Mesenchymal stem cell (in vitro differentiated cells and primary cell): ENCODE results near the gene RFXANK.

Experiments
- DNase-seq: peaks from one replicate; pipeline ENCODE4 v3.0.0-alpha.2; 2013
- H2AFZ ChIP-seq: one replicate; pipeline ENCODE4 v1.6.1; 2013; ENCODE audit warnings: low read depth, mild to moderate bottlenecking, control low read depth, inconsistent platforms, low read length, moderate library complexity
- H2AK5ac ChIP-seq: 2 replicates; pipeline ENCODE4 v1.6.1; 2013; ENCODE audit warnings: low read length, moderate library complexity, mild to moderate bottlenecking, inconsistent platforms; ENCODE audit not compliant: severe bottlenecking
- H2BK120ac ChIP-seq: one replicate; pipeline ENCODE4 v1.6.1; 2013; ENCODE audit warnings: low read depth, mild to moderate bottlenecking, inconsistent platforms, low read length, moderate library complexity
- H2BK12ac ChIP-seq, 2 experiments: one replicate each; pipeline ENCODE4 v1.6.1; 2013; ENCODE audit warnings: inconsistent platforms in 2 of 2, low read length in 2 of 2, mild to moderate bottlenecking in 2 of 2, moderate library complexity in 2 of 2, control low read depth in 1 of 2
- H2BK15ac ChIP-seq: one replicate; pipeline ENCODE4 v1.6.1; 2013; ENCODE audit warnings: mild to moderate bottlenecking, low read depth, inconsistent platforms; ENCODE audit not compliant: poor library complexity, severe bottlenecking
- H2BK5ac ChIP-seq: 2 replicates; pipeline ENCODE4 v1.6.1; 2013; ENCODE audit warnings: low read depth, mild to moderate bottlenecking, low read length, control low read depth, inconsistent platforms; ENCODE audit not compliant: poor library complexity, severe bottlenecking
- H3K14ac ChIP-seq, 2 experiments: one replicate each; pipeline ENCODE4 v1.6.1; 2013; ENCODE audit warnings: inconsistent platforms in 2 of 2, low read length in 2 of 2, control low read depth in 1 of 2, mild to moderate bottlenecking in 1 of 2, moderate library complexity in 1 of 2
- H3K18ac ChIP-seq, 2 experiments: one replicate each; pipeline ENCODE4 v1.6.1; 2013; ENCODE audit warnings: inconsistent platforms in 2 of 2, low read length in 2 of 2, control low read depth in 1 of 2, low read depth in 1 of 2, mild to moderate bottlenecking in 1 of 2
- H3K23ac ChIP-seq, 2 experiments: one replicate each; pipeline ENCODE4 v1.6.1; 2013; ENCODE audit warnings: inconsistent platforms in 2 of 2, low read length in 2 of 2, mild to moderate bottlenecking in 2 of 2, moderate library complexity in 2 of 2, control low read depth in 1 of 2
- H3K27ac ChIP-seq: 2 replicates; pipeline ENCODE4 v1.5.1; 2013; ENCODE audit warnings: mild to moderate bottlenecking, moderate library complexity, low read length, control low read depth, inconsistent platforms; ENCODE audit not compliant: poor library complexity, severe bottlenecking
- H3K27me3 ChIP-seq, 2 experiments: 2 replicates each; pipeline versions ENCODE4 v1.6.1 to v1.7.0; 2013; ENCODE audit warnings: low read length in 2 of 2, mild to moderate bottlenecking in 2 of 2, moderate library complexity in 2 of 2, control low read depth in 1 of 2, inconsistent platforms in 1 of 2; ENCODE audit not compliant: control insufficient read depth in 1 of 2, insufficient read depth in 1 of 2
- H3K36me3 ChIP-seq, 2 experiments: 2 replicates each; pipeline versions ENCODE4 v1.6.1 to v1.7.0; 2013; ENCODE audit warnings: low read length in 2 of 2, control low read depth in 1 of 2, inconsistent platforms in 1 of 2, low read depth in 1 of 2, mild to moderate bottlenecking in 1 of 2; ENCODE audit not compliant: insufficient read depth in 2 of 2, control insufficient read depth in 1 of 2
- H3K4ac ChIP-seq, 2 experiments: one replicate each; pipeline ENCODE4 v1.6.1; 2013; ENCODE audit warnings: inconsistent platforms in 2 of 2, low read length in 2 of 2, mild to moderate bottlenecking in 2 of 2, moderate library complexity in 2 of 2, control low read depth in 1 of 2, low read depth in 1 of 2
- H3K4me1 ChIP-seq: 2 replicates; pipeline ENCODE4 v1.6.1; 2013; ENCODE audit warnings: low read depth, low read length, control low read depth; ENCODE audit not compliant: control insufficient read depth, insufficient read depth
- H3K4me2 ChIP-seq: 2 replicates; pipeline ENCODE4 v1.6.1; 2013; ENCODE audit warnings: low read length, mild to moderate bottlenecking, inconsistent platforms; ENCODE audit not compliant: poor library complexity, severe bottlenecking
- H3K4me3 ChIP-seq, 2 experiments: 2 replicates each; pipeline versions ENCODE4 v1.5.1 to v1.7.0; 2013; ENCODE audit warnings: low read length in 2 of 2, mild to moderate bottlenecking in 2 of 2, control low read depth in 1 of 2, low read depth in 1 of 2; ENCODE audit not compliant: insufficient read depth in 1 of 2
- H3K79me1 ChIP-seq: replicated peaks from 2 replicates; pipeline ENCODE4 v1.6.1; 2013; ENCODE audit warnings: mild to moderate bottlenecking, control low read depth, low read length, inconsistent platforms; ENCODE audit not compliant: poor library complexity, severe bottlenecking
- H3K9ac ChIP-seq: 2 replicates; pipeline ENCODE4 v1.7.0; 2013; ENCODE audit warnings: mild to moderate bottlenecking, low read length, moderate library complexity
- H3K9me3 ChIP-seq: 2 replicates; pipeline ENCODE4 v1.7.0; 2013; ENCODE audit warnings: mild to moderate bottlenecking, low read length; ENCODE audit not compliant: control insufficient read depth
- H4K8ac ChIP-seq: one replicate; pipeline ENCODE4 v1.6.1; 2013; ENCODE audit warnings: inconsistent platforms, mild to moderate bottlenecking, low read length, moderate library complexity
- H4K91ac ChIP-seq: one replicate; pipeline ENCODE4 v1.6.1; 2013; ENCODE audit warnings: mild to moderate bottlenecking, low read length, inconsistent platforms
- WGBS: methylation state at CpG from one replicate; pipeline ENCODE4 v1.1.7; 2013; ENCODE audit warnings: mixed read lengths; 5-methylcytosine and 5-hydroxymethylcytosine counted together

The RFXANK gene

DNA sequence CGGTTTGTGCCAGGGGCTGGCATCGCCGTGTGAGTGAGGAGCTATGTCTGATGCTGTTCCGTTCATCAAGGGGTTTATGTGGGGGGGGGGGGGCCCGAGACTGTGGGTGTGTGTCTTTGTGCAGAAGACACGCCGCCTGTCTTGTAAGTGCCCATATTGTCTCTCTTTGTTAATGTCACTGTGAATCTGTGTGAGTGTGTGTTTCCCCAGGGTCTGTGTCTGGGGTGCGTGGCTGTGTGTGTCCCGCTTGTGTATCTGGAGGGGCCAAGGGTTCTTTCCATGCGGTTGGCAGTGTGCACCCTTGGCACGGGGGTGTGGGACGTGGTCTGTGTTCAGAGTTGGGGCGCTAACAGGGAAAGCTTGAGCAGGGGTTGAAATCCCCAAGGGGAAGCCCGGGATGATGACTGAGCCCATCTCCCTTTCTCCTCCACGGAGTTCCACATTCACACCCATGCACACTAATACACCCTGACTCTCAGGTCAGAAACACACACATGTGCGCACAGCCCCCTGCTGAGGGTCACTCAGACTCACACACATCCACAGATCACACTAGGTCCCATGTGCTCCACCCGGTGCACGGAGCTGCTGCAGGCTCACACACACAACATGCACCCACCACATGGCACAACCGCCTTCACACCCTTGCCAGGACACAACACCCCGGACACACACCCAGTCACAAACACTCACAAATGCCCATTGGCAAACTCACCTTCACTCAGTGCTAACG lies 21.5 kb downstream of the RFXANK start:
- Histone ChIP-seq H2BK12ac (no peak overlapping the region), H3K23ac (no peak overlapping the region), H3K4me3 (no peak overlapping the region), H3K9ac (no peak overlapping the region), H3K27ac (no peak overlapping the region), H4K91ac (no peak overlapping the region), H3K79me1 (no peaks in the 10 kb centered on the region), H3K27me3 (peaks cover 39 to 65% of the 10 kb centered on the region in 2 experiments), H3K14ac (no peak overlapping the region), H2BK5ac (no peak overlapping the region), H4K8ac (no peak overlapping the region), H3K4me1 (peaks cover 2% of the 10 kb centered on the region), H2BK120ac (no peak overlapping the region), H2BK15ac (no peak overlapping the region), H3K18ac (no peak overlapping the region), H3K36me3 (no peaks in the 10 kb centered on the region), H2AK5ac (no peak overlapping the region), H3K4ac (no peak overlapping the region), H2AFZ (no peak overlapping the region), H3K9me3 (peaks cover 5% of the 10 kb centered on the region), H3K4me2 (no peak overlapping the region)
- 61% methylated on average over 21 of the region's 21 CpGs for WGBS
- no peak for DNase-seq

DNA sequence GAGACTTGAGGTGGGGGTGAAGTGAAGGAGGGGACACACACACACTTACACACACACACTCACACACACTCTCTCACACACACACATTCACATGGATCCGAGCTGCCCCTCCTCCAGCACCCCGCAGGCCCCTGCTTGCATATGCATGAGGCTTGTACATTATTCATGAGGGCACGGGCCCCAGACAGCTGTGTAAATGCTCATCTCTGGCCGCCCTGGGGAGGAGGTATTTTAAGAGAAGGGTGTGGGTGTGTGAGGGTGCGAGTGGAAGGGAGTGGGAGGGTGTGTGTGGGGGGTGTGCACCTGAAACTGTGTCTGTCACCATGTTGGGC lies 22.1 kb downstream of the RFXANK start:
- Histone ChIP-seq H3K79me1 (no peaks in the 10 kb centered on the region), H3K27ac (no peak overlapping the region), H4K91ac (no peak overlapping the region), H3K9ac (no peak overlapping the region), H3K27me3 (peaks cover 39 to 62% of the 10 kb centered on the region in 2 experiments), H2BK15ac (no peak overlapping the region), H3K4ac (no peak overlapping the region), H3K4me2 (no peak overlapping the region), H2BK120ac (no peak overlapping the region), H2AFZ (no peak overlapping the region), H3K23ac (no peak overlapping the region), H2BK5ac (no peak overlapping the region), H2AK5ac (no peak overlapping the region), H3K4me3 (no peak overlapping the region), H3K36me3 (no peaks in the 10 kb centered on the region), H3K4me1 (peaks cover 2% of the 10 kb centered on the region), H3K9me3 (peaks cover 5% of the 10 kb centered on the region), H3K18ac (no peak overlapping the region), H3K14ac (no peak overlapping the region), H4K8ac (no peak overlapping the region), H2BK12ac (no peak overlapping the region)
- DNase-seq = no peak
- WGBS = 24% methylated on average over 5 of the region's 5 CpGs

- no peak overlapping the region for H4K8ac ChIP-seq
- H3K14ac ChIP-seq = no peak overlapping the region
- no peak overlapping the region for H3K4me3 ChIP-seq
- no peak overlapping the region for H2BK5ac ChIP-seq
- no peak overlapping the region for H3K23ac ChIP-seq
- no peak overlapping the region for H2BK120ac ChIP-seq
- peaks cover 39 to 56% of the 10 kb centered on the region in 2 experiments for H3K27me3 ChIP-seq
- H3K4me1 ChIP-seq = peaks cover 2% of the 10 kb centered on the region
- H2AFZ ChIP-seq = no peak overlapping the region
- no peak overlapping the region for H2BK15ac ChIP-seq
- peaks cover 5% of the 10 kb centered on the region for H3K9me3 ChIP-seq
- no peak overlapping the region for H3K9ac ChIP-seq
- no peaks in the 10 kb centered on the region for H3K79me1 ChIP-seq
- H2AK5ac ChIP-seq = no peak overlapping the region
- no peak overlapping the region for H3K4ac ChIP-seq
- no peak overlapping the region for H3K27ac ChIP-seq
- H2BK12ac ChIP-seq = no peak overlapping the region
- no peak overlapping the region for H3K18ac ChIP-seq
- H3K36me3 ChIP-seq = no peaks in the 10 kb centered on the region
- H3K4me2 ChIP-seq = no peak overlapping the region
- 2% methylated on average over 6 of the region's 8 CpGs for WGBS
- H4K91ac ChIP-seq = no peak overlapping the region
- peak; percentile 59 for DNase-seq
These were observed 22.8 kb downstream of the RFXANK start for GRCh38 chr19:19214892-19215291.

GRCh38 chr19:19215792-19216191 lies 23.7 kb downstream of the RFXANK start:
- Histone ChIP-seq H3K36me3 (no peaks in the 10 kb centered on the region), H2BK120ac (no peak overlapping the region), H3K9ac (no peak overlapping the region), H2BK5ac (no peak overlapping the region), H2BK12ac (no peak overlapping the region), H3K9me3 (peaks cover 5% of the 10 kb centered on the region), H3K79me1 (no peaks in the 10 kb centered on the region), H3K4me3 (no peak overlapping the region), H3K18ac (no peak overlapping the region), H2AFZ (no peak overlapping the region), H3K23ac (no peak overlapping the region), H3K27ac (no peak overlapping the region), H4K91ac (no peak overlapping the region), H3K27me3 (peaks cover 39 to 56% of the 10 kb centered on the region in 2 experiments), H4K8ac (no peak overlapping the region), H3K4me1 (peaks cover 2% of the 10 kb centered on the region), H2BK15ac (no peak overlapping the region), H3K4me2 (no peak overlapping the region), H3K4ac (no peak overlapping the region), H3K14ac (no peak overlapping the region), H2AK5ac (no peak overlapping the region)
- no peak for DNase-seq
- 67% methylated on average over 3 of the region's 4 CpGs for WGBS
